ENCODE data around the gene LSAMP. TPM values are rescaled to one million over a fixed set of nuclear protein-coding genes. Genes with fewer than 3 reads are reported as not detected.
A peak's percentile ranks its signal among the peaks of the same experiment; 100 is the strongest.

The LSAMP gene
- total RNA-seq, 1 experiment from 2014 or later = not detected

DNA sequence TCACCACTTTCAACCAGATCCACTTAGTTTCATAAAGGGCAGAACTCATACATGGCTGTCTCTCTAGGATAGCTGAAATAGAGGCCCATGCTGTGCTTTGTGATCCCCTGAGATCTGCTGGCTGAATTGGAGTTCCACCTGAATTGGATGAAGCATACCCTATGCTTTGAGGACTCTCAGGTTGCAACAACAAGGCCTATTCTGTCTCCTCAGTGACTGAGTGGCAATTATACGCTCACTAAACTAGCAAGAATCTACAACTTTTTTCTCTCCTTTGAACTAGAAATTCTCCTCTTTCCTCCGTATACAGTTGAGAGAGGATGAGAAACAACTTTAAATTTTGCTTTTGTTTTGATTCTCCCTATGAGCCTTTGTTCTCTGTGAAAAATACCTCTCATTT is 348.7 kb downstream of the LSAMP start:
- POLR2A ChIA-PET = no interaction called here
- CTCF ChIA-PET = interaction anchor here (0.6 kb wide), 1 partner anchor 125 kb away, joined by 3 read pairs; no protein-coding TSS in a partner anchor
- no TSS peak for BruUV-seq (replicated peaks)
- Mint-ChIP-seq H3K4me1 (ENCODE audit: insufficient read depth, unreplicated experiment) (no peaks in the 10 kb centered on the region), H3K4me3 (ENCODE audit: unreplicated experiment) (no peak overlapping the region), H3K9me3 (ENCODE audit: unreplicated experiment) (no peaks in the 10 kb centered on the region), H3K27ac (ENCODE audit: low read depth, unreplicated experiment) (no peak overlapping the region), H3K36me3 (ENCODE audit: insufficient read depth, unreplicated experiment) (no peaks in the 10 kb centered on the region), H3K27me3 (ENCODE audit: insufficient read depth, unreplicated experiment) (no peaks in the 10 kb centered on the region)
- no peak for TF ChIP-seq CTCF (IDR thresholded peaks at IDR 0.05; ENCODE audit: unreplicated experiment)
- DNase-seq (ENCODE audit: unreplicated experiment) = no peak
- intact Hi-C loops (cut with micrococcal nuclease) = loop anchor here (10.0 kb wide), 1 partner anchor 162 kb away; no protein-coding TSS in a partner anchor

GRCh38 chr3:116093374-116093773 is 351.9 kb downstream of the LSAMP start:
- TF ChIP-seq CTCF (IDR thresholded peaks at IDR 0.05; ENCODE audit: unreplicated experiment) = no peak
- Mint-ChIP-seq H3K4me3 (ENCODE audit: unreplicated experiment) (no peak overlapping the region), H3K27ac (ENCODE audit: low read depth, unreplicated experiment) (no peak overlapping the region), H3K9me3 (ENCODE audit: unreplicated experiment) (peaks cover 9% of the 10 kb centered on the region), H3K4me1 (ENCODE audit: insufficient read depth, unreplicated experiment) (no peaks in the 10 kb centered on the region), H3K27me3 (ENCODE audit: insufficient read depth, unreplicated experiment) (no peaks in the 10 kb centered on the region), H3K36me3 (ENCODE audit: insufficient read depth, unreplicated experiment) (no peaks in the 10 kb centered on the region)
- DNase-seq (ENCODE audit: unreplicated experiment) = no peak
- intact Hi-C loops (cut with micrococcal nuclease) = loop anchor here (10.0 kb wide), 1 partner anchor 159 kb away; no protein-coding TSS in a partner anchor
- ChIA-PET CTCF (no interaction called here), POLR2A (no interaction called here)
- BruUV-seq (replicated peaks) = no TSS peak

- DNase-seq (ENCODE audit: unreplicated experiment) = no peak
- ChIA-PET CTCF (interaction anchor here (0.6 kb wide), 1 partner anchor 665 kb away, joined by 3 read pairs; no protein-coding TSS in a partner anchor), POLR2A (no interaction called here)
- Mint-ChIP-seq H3K9me3 (ENCODE audit: unreplicated experiment) (peaks cover 9% of the 10 kb centered on the region), H3K36me3 (ENCODE audit: insufficient read depth, unreplicated experiment) (no peaks in the 10 kb centered on the region), H3K27ac (ENCODE audit: low read depth, unreplicated experiment) (no peak overlapping the region), H3K27me3 (ENCODE audit: insufficient read depth, unreplicated experiment) (no peaks in the 10 kb centered on the region), H3K4me1 (ENCODE audit: insufficient read depth, unreplicated experiment) (peaks cover 6% of the 10 kb centered on the region), H3K4me3 (ENCODE audit: unreplicated experiment) (no peak overlapping the region)
- no TSS peak for BruUV-seq (replicated peaks)
- no peak for TF ChIP-seq CTCF (IDR thresholded peaks at IDR 0.05; ENCODE audit: unreplicated experiment)
- intact Hi-C loops (cut with micrococcal nuclease) = no loop called here
Measured at GRCh38 chr3:116087426-116087825, 357.9 kb downstream of the LSAMP start.

DNA sequence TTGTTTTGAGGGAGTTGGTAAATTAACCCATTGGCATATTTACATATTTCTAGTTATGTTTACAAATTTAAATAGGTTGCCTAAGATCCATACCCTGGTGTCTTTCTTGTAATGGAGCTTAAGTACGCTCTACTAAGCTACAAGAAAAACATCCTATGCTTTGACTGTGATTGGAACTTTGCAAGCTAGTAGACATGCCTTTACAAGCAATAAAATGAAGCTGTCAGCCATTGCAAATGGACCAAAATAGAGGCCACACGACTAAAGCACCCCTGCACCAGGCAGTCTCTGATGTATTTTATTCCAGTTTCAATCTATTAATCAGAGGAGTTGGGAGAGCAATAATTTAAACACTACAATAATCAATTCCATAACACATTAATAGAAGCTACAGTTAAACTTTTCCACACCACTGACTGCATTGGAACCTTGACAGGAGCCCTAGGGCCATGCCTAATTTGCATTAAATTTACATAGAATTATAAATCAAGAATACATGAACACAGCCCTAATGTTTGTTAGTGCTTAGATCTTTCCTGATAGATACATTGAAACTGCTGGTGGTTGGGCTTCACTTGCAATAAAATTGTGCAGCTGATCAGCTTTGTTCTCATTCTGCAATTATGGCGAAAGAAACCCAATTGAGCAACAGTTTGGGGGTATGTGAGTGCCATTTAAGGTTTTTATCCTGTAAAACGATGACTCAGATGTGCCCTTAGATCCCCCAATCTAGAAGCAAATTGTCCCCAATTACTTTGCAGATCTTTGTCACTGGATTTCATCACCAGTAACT is 360.1 kb downstream of the LSAMP start:
- CTCF ChIA-PET = interaction anchor here (0.6 kb wide), 1 partner anchor 10 kb away, joined by 4 read pairs; no protein-coding TSS in a partner anchor
- no peaks in the 10 kb centered on the region for H3K27me3 Mint-ChIP-seq (ENCODE audit: insufficient read depth, unreplicated experiment)
- BruUV-seq (replicated peaks) = no TSS peak
- no peak overlapping the region for H3K4me3 Mint-ChIP-seq (ENCODE audit: unreplicated experiment)
- DNase-seq (ENCODE audit: unreplicated experiment) = peak; percentile 9
- no peak for TF ChIP-seq CTCF (IDR thresholded peaks at IDR 0.05; ENCODE audit: unreplicated experiment)
- POLR2A ChIA-PET = no interaction called here
- no peaks in the 10 kb centered on the region for H3K36me3 Mint-ChIP-seq (ENCODE audit: insufficient read depth, unreplicated experiment)
- H3K27ac Mint-ChIP-seq (ENCODE audit: low read depth, unreplicated experiment) = peak overlapping the region; percentile 49
- H3K9me3 Mint-ChIP-seq (ENCODE audit: unreplicated experiment) = peaks cover 3% of the 10 kb centered on the region
- H3K4me1 Mint-ChIP-seq (ENCODE audit: insufficient read depth, unreplicated experiment) = peaks cover 7% of the 10 kb centered on the region
- intact Hi-C loops (cut with micrococcal nuclease) = no loop called here

Measured in MCF 10A (cell line).